GM23338 (cell line): ENCODE results near the gene OS9. TPM values are rescaled to one million over a fixed set of nuclear protein-coding genes. Genes with fewer than 3 reads are reported as not detected.

Source experiments
- ATAC-seq: fragments of 200-7000 bp; cut with Tn5 transposase; 3 replicates; pipeline ENCODE4 v1.9.1; 2020
- DNase-seq: peaks from one replicate; pipeline ENCODE4 v3.0.0-alpha.2; 2015; ENCODE audit warnings: low spot score
- H2AFZ ChIP-seq: fragments of 200-600 bp; sonication (generic); 2 replicates; pipeline ENCODE4 v1.8.0; 2016; ENCODE audit warnings: antibody characterized with exemption, mild to moderate bottlenecking, moderate library complexity
- H3F3A ChIP-seq: fragments of 200-600 bp; sonication (generic); replicated peaks from 2 replicates; pipeline ENCODE4 v1.8.0; 2017; ENCODE audit warnings: antibody characterized with exemption, mixed run types, low read depth
- H3K27ac ChIP-seq: fragments of 200-600 bp; sonication (generic); 2 replicates; pipeline ENCODE4 v1.6.1; 2016; ENCODE audit warnings: low read depth
- H3K27me3 ChIP-seq: fragments of 200-600 bp; sonication (generic); 2 replicates; pipeline ENCODE4 v1.8.0; 2016; ENCODE audit warnings: mild to moderate bottlenecking, mixed run types, moderate library complexity; ENCODE audit not compliant: insufficient read depth
- H3K36me3 ChIP-seq: fragments of 200-600 bp; sonication (generic); 2 replicates; pipeline ENCODE4 v1.8.0; 2016; ENCODE audit warnings: mild to moderate bottlenecking; ENCODE audit not compliant: insufficient read depth
- H3K4me1 ChIP-seq: fragments of 200-600 bp; sonication (generic); 2 replicates; pipeline ENCODE4 v1.8.0; 2016; ENCODE audit warnings: mild to moderate bottlenecking, moderate library complexity; ENCODE audit not compliant: insufficient read depth
- H3K4me2 ChIP-seq: fragments of 200-600 bp; sonication (generic); 2 replicates; pipeline ENCODE4 v1.7.1; 2017; ENCODE audit warnings: mixed run types
- H3K4me3 ChIP-seq: fragments of 200-600 bp; sonication (generic); 2 replicates; pipeline ENCODE4 v1.6.1; 2016; ENCODE audit warnings: mixed run types
- H3K79me2 ChIP-seq: fragments of 200-600 bp; sonication (generic); replicated peaks from 2 replicates; pipeline ENCODE4 v1.8.0; 2017; ENCODE audit warnings: mild to moderate bottlenecking; ENCODE audit not compliant: insufficient read depth
- H3K9me2 ChIP-seq: fragments of 200-600 bp; sonication (generic); 2 replicates; pipeline ENCODE4 v1.8.0; 2017; ENCODE audit not compliant: insufficient read depth
- H4K20me1 ChIP-seq: fragments of 200-600 bp; sonication (generic); replicated peaks from 2 replicates; pipeline ENCODE4 v1.8.0; 2017; ENCODE audit warnings: mild to moderate bottlenecking; ENCODE audit not compliant: insufficient read depth
- H3K27ac Mint-ChIP-seq: 2 replicates; pipeline ENCODE4 v1.8.0; 2020; ENCODE audit warnings: inconsistent platforms, mild to moderate bottlenecking, moderate library complexity, mixed read lengths
- H3K27me3 Mint-ChIP-seq: 3 replicates; pipeline ENCODE4 v1.8.0; 2022; ENCODE audit warnings: low read depth, mild to moderate bottlenecking, moderate library complexity, mixed read lengths, inconsistent platforms; ENCODE audit not compliant: insufficient read depth, poor library complexity
- H3K36me3 Mint-ChIP-seq: 3 replicates; pipeline ENCODE4 v1.8.0; 2021; ENCODE audit warnings: low read depth, mild to moderate bottlenecking, inconsistent platforms, moderate library complexity, mixed read lengths
- H3K4me1 Mint-ChIP-seq: 3 replicates; pipeline ENCODE4 v1.8.0; 2020; ENCODE audit warnings: mild to moderate bottlenecking, inconsistent platforms, mixed read lengths
- H3K4me3 Mint-ChIP-seq: 3 replicates; pipeline ENCODE4 v1.8.0; 2021; ENCODE audit warnings: moderate library complexity, mild to moderate bottlenecking, inconsistent platforms, mixed read lengths
- H3K9me3 Mint-ChIP-seq: 3 replicates; pipeline ENCODE4 v1.8.0; 2020; ENCODE audit warnings: moderate library complexity, mild to moderate bottlenecking, inconsistent platforms, mixed read lengths
- EZH2phosphoT487 ChIP-seq: fragments of 200-600 bp; sonication (generic); IDR thresholded peaks from one replicate; pipeline ENCODE4 v1.8.1; 2018; ENCODE audit warnings: antibody characterized with exemption; ENCODE audit not compliant: unreplicated experiment
- NANOG ChIP-seq: IDR thresholded peaks from 2 replicates; pipeline ENCODE4 v1.6.1; 2016; ENCODE audit warnings: antibody characterized with exemption, borderline replicate concordance
- POLR2AphosphoS5 ChIP-seq: IDR thresholded peaks from 2 replicates; pipeline ENCODE4 v1.6.1; 2016; ENCODE audit warnings: antibody characterized with exemption, low read depth
- ZNF114 ChIP-seq: fragments of 250-450 bp; sonication (Bioruptor Pico); IDR thresholded peaks from 2 replicates; pipeline ENCODE4 v1.5.0; 2020; ENCODE audit warnings: mild to moderate bottlenecking, moderate library complexity
- polyA plus RNA-seq: library from polyadenylated mRNA; unstranded; fragments of >200 nt; fragmentation: Nextera tagmentation; extraction: Ambion mirVana; gene quantifications from 2 replicates; pipeline ENCODE4 v1.2.1, GENCODE V29; 2016
- total RNA-seq: library from RNA; depleted of rRNA; stranded (reverse); fragments of >200 nt; shearing (Covaris generic); gene quantifications from 2 replicates; pipeline ENCODE4 v1.2.3, GENCODE V29; 2014
- TF ChIP-seq, protein P1 (sequence below): fragments of 250-450 bp; sonication (Bioruptor Pico); IDR thresholded peaks from 2 replicates; pipeline ENCODE4 v1.5.0; 2020; ENCODE audit warnings: mild to moderate bottlenecking, moderate library complexity
- TF ChIP-seq, protein P2 (sequence below): IDR thresholded peaks from one replicate; pipeline ENCODE4 v1.6.1; 2018; ENCODE audit warnings: antibody characterized with exemption; ENCODE audit not compliant: unreplicated experiment

The OS9 gene
- total and polyA plus RNA-seq, 2 experiments from 2014 or later: 27.5 to 79.7 TPM

DNA sequence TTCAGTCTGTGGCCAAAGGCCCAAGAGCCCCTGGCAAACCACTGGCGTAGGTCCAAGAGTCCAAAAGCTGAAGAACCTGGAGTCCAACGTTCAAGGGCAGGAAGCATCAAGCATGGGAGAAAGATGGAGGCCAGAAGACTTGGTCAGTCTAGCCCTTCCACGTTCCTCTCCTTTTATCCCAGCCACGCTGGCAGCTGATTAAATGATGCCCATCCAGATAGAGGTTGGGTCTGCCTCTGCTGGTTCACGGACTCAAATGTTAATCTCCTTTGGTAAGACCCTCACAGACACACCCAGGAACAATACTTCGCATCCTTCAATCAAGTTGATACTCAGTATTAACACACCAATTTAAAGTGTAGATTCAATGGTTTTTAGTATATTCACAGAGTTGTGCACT lies 21.1 kb upstream of the OS9 start:
- Mint-ChIP-seq H3K4me3 (no peak overlapping the region), H3K9me3 (peaks cover 24% of the 10 kb centered on the region), H3K27me3 (peaks cover 12% of the 10 kb centered on the region), H3K4me1 (no peaks in the 10 kb centered on the region), H3K27ac (no peak overlapping the region), H3K36me3 (no peaks in the 10 kb centered on the region)
- H3K4me1 ChIP-seq: no peaks in the 10 kb centered on the region
- H3K9me2 ChIP-seq: 0 out of 2 replicates have a peak, but pooled peaks cover 8% of the 10 kb centered on the region
- H3K27me3 ChIP-seq: no peaks in the 10 kb centered on the region
- DNase-seq: no peak
- H3K4me3 ChIP-seq: no peak overlapping the region
- no peak for ATAC-seq
- H3K79me2 ChIP-seq: no peaks in the 10 kb centered on the region
- H3F3A ChIP-seq: no peaks in the 10 kb centered on the region
- no peaks in the 10 kb centered on the region for H4K20me1 ChIP-seq
- H3K36me3 ChIP-seq: no peaks in the 10 kb centered on the region
- no peak overlapping the region for H3K27ac ChIP-seq
- H3K4me2 ChIP-seq: no peak overlapping the region
- TF ChIP-seq NANOG (no peak), POLR2AphosphoS5 (no peak), ZNF114 (no peak), EZH2phosphoT487 (no peak)
- TF ChIP-seq, protein P1, sequence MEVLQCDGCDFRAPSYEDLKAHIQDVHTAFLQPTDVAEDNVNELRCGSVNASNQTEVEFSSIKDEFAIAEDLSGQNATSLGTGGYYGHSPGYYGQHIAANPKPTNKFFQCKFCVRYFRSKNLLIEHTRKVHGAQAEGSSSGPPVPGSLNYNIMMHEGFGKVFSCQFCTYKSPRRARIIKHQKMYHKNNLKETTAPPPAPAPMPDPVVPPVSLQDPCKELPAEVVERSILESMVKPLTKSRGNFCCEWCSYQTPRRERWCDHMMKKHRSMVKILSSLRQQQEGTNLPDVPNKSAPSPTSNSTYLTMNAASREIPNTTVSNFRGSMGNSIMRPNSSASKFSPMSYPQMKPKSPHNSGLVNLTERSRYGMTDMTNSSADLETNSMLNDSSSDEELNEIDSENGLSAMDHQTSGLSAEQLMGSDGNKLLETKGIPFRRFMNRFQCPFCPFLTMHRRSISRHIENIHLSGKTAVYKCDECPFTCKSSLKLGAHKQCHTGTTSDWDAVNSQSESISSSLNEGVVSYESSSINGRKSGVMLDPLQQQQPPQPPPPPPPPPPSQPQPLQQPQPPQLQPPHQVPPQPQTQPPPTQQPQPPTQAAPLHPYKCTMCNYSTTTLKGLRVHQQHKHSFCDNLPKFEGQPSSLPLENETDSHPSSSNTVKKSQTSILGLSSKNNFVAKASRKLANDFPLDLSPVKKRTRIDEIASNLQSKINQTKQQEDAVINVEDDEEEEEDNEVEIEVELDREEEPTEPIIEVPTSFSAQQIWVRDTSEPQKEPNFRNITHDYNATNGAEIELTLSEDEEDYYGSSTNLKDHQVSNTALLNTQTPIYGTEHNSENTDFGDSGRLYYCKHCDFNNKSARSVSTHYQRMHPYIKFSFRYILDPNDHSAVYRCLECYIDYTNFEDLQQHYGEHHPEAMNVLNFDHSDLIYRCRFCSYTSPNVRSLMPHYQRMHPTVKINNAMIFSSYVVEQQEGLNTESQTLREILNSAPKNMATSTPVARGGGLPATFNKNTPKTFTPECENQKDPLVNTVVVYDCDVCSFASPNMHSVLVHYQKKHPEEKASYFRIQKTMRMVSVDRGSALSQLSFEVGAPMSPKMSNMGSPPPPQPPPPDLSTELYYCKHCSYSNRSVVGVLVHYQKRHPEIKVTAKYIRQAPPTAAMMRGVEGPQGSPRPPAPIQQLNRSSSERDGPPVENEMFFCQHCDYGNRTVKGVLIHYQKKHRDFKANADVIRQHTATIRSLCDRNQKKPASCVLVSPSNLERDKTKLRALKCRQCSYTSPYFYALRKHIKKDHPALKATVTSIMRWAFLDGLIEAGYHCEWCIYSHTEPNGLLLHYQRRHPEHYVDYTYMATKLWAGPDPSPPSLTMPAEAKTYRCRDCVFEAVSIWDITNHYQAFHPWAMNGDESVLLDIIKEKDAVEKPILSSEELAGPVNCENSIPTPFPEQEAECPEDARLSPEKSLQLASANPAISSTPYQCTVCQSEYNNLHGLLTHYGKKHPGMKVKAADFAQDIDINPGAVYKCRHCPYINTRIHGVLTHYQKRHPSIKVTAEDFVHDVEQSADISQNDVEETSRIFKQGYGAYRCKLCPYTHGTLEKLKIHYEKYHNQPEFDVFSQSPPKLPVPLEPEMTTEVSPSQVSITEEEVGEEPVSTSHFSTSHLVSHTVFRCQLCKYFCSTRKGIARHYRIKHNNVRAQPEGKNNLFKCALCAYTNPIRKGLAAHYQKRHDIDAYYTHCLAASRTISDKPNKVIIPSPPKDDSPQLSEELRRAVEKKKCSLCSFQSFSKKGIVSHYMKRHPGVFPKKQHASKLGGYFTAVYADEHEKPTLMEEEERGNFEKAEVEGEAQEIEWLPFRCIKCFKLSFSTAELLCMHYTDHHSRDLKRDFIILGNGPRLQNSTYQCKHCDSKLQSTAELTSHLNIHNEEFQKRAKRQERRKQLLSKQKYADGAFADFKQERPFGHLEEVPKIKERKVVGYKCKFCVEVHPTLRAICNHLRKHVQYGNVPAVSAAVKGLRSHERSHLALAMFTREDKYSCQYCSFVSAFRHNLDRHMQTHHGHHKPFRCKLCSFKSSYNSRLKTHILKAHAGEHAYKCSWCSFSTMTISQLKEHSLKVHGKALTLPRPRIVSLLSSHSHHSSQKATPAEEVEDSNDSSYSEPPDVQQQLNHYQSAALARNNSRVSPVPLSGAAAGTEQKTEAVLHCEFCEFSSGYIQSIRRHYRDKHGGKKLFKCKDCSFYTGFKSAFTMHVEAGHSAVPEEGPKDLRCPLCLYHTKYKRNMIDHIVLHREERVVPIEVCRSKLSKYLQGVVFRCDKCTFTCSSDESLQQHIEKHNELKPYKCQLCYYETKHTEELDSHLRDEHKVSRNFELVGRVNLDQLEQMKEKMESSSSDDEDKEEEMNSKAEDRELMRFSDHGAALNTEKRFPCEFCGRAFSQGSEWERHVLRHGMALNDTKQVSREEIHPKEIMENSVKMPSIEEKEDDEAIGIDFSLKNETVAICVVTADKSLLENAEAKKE: no peak
- TF ChIP-seq, protein P2, sequence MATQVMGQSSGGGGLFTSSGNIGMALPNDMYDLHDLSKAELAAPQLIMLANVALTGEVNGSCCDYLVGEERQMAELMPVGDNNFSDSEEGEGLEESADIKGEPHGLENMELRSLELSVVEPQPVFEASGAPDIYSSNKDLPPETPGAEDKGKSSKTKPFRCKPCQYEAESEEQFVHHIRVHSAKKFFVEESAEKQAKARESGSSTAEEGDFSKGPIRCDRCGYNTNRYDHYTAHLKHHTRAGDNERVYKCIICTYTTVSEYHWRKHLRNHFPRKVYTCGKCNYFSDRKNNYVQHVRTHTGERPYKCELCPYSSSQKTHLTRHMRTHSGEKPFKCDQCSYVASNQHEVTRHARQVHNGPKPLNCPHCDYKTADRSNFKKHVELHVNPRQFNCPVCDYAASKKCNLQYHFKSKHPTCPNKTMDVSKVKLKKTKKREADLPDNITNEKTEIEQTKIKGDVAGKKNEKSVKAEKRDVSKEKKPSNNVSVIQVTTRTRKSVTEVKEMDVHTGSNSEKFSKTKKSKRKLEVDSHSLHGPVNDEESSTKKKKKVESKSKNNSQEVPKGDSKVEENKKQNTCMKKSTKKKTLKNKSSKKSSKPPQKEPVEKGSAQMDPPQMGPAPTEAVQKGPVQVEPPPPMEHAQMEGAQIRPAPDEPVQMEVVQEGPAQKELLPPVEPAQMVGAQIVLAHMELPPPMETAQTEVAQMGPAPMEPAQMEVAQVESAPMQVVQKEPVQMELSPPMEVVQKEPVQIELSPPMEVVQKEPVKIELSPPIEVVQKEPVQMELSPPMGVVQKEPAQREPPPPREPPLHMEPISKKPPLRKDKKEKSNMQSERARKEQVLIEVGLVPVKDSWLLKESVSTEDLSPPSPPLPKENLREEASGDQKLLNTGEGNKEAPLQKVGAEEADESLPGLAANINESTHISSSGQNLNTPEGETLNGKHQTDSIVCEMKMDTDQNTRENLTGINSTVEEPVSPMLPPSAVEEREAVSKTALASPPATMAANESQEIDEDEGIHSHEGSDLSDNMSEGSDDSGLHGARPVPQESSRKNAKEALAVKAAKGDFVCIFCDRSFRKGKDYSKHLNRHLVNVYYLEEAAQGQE: no peak
- H2AFZ ChIP-seq: no peak overlapping the region
